GM21360 (cell line): ENCODE data around the gene PRKCA.

Experiments used
- ATAC-seq: cut with Tn5 transposase; IDR thresholded peaks from one replicate; pipeline ENCODE4 v1.9.1; 2021; ENCODE audit warnings: mild to moderate bottlenecking, moderate library complexity; ENCODE audit not compliant: unreplicated experiment

PRKCA gene

DNA sequence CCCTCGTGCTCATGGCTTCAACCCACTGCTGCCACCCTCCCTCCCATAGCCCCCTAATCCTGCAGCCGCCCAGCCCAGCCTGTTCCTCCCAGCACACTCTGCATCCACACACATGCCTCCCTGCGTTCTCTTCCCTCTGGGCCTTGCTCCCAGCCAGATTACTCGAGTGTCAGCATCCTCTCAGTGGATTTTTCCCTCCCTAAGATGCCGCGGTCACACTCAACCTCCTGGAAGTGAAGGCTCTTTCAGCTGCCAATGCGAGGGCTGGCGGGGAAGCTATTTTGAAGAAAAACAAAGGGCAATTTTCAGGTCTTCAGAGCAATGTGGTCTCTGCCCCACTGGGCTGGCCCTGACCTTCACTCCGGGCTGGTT lies 509.3 kb downstream of the PRKCA start:
- ATAC-seq = no peak

DNA sequence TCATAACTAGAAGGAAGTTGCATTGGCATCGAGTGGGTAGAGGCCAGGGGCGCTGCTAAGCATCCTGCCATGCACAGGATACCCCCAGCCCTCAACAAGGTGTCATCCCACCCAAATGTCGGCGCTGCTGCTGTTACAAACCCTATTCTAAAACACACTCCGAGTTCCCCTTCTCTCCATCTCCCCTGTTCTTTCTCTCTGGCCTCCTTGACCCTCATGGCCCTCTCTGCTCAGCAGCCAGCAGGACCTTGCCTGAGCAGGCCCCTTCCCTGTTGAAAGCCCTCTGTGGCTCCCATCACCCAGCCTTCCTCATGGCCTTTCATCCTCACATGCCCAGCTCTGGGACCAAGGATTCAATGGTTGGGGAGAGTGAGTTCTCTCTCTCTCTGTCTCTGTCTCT lies 510.2 kb downstream of the PRKCA start:
- no peak for ATAC-seq

DNA sequence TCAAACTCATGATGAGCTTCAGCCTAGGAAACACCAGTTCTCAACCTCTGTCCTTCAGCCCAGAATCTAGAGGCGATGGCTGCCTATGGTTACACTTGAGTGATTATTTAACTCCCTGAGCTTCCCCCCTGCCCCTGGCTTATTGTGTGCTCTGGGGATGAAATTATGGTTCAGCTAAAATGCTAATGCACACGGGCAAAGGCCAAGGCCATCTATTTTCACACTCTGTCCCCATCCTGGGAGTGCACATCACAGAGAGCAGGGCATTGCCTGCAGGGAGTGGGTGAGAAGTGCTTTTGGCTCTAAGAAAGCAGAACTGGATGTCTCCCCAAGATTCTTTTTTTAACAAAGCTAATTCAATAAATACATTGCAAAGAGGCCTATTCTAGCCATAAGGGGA lies 510.9 kb downstream of the PRKCA start:
- no peak for ATAC-seq

DNA sequence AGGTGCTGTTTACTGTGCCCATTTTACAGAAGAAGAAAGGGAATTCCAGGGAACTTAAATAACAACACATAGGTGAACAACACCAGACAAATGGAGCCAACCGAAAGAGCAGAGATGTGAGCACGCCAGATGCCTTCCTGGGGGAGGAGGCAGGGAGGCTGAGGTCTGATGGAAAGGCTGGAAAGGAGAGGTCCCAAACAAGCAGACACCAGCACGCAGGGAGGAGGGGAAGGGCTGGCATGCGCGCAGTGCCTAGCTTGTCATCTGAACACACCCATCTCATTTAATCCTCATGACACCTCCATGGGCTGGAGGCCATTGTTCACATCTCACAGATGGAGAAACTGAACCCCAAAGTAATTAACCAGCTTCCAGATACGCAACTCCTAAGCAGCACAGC lies 511.6 kb downstream of the PRKCA start:
- ATAC-seq = no peak

DNA sequence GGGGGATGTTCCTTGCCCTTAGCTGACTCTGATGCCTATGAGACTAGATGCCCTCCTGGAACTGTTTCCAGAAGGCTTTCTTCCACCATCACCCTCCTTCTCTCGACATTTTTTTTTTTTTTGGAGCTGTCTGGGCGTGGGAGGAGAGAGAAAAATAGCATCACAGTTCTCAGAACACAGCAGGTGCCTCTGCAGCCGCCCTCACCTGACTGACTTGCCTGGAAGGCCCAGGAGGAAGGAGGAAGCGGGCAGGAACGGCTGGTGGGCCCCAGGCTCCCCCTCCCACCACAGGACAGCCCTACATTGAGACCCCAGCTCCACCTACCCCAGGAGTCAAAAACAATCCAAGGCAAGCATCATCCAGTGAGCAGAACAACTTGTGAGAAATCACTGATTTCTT lies 512.2 kb downstream of the PRKCA start:
- ATAC-seq = no peak

DNA sequence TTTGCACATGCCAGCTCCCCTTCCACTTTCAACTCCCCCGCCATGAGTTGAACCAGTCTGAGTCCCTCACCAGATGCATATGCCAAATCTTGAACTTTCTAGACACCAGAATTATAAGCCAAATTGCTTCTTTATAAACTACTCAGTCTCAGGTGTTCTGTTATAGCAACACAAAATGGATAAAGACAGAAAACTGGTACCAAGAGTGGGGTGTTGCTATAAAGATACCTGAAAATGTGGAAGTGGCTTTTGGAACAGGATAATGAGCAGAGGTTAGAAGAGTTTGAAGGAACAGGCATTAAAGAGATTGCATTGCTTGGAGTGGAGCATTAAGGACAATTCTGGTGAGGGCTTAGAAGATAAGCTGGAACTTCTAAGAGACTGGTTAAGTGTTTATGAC lies 515.3 kb downstream of the PRKCA start:
- no peak for ATAC-seq

DNA sequence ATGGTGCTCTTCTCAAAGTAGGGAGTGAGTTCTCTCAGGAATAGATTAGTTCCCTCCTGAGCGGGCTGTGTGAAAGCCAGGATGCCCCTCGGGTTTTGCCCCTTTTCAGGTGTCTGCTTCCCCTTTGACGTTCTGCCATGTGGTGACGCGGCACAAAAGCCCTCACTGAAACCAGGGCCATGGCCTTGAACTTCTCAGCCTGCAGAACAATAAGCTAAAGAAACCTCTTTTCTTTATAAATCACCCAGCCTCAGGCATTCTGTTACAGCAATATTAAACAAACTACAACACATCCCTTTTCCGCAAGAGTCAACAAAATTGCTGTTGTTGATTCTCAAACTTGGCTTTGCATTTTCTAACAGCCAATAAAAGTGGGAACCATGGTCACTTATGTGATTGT lies 517.1 kb downstream of the PRKCA start:
- ATAC-seq = no peak

DNA sequence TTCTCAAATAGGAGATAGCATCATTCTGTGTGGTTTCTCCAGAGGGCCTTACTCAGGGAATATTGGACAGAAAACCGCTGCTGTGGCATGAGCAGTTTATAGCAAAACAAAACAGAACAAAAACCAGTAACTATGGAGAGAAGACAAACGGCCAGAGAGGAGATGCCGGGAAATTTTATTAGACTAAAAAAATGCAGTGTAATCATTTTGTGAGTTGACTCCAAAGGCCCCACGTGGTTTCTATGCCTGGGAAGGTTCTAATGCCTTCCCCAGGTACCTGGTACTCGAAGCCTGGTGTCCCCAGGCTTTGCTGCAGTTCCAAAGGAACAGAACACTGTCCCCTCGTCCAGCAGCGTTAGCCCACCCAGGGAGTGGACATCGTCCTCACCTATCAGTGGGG lies 519.6 kb downstream of the PRKCA start:
- no peak for ATAC-seq

DNA sequence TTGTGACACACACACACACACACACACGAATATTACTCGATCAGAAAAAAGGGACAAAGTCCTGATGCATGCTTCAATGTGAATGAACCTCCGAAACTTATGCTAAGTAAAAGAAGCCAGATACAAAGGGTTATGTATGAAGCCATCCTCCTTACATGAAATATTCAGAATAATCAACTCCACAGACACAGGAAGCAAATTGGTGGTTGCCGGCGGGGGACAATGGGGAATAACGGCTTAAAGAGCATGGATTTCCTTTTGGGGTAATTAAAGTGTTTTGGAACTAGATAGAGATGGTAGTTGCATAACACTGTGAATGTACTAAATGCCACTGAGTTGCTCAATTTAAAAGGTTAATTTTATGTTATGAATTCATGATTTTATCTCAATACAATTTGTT lies 524.4 kb downstream of the PRKCA start:
- no peak for ATAC-seq

DNA sequence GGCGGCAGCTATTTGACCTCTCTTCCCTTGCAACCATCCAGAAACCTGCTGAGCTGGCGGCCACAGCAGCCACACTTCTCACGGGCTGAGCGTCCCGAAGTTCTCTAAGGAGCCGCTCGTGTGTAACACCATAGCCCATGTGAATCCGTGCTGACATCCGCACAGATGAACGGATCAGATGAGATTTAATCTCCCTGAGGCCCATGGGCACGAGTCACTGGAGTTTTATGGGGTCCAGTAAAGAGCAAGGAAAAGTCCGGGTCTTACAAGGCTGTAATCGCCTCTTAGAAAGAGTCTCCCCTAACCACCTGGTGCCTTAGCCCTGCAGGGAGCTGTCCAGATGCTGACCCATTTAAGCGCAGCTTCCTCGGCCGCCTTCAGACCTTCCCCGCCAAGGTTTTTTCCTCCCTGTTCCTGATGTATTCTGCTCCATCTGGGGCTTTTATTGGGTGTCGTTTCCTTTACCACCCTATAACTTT lies 527.0 kb downstream of the PRKCA start:
- no peak for ATAC-seq

DNA sequence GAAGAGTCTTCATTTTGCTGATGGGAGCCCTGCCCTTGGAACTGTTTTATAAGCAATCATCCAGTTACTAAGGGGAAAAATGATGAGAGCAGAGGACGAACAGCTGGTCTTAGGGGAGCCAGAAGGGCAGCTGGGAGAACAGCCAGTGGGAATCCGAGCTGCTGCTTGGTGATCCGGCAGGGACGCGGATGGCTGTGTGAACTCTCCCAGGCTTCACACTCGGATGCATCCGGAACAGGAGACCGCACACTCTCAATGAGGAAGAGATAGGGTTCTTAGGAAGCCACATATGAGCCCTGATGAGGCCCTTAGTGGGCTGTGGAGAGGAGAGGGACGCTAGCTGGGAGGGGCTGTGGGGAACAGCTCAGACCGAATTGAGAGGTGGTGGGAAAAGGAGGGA lies 527.5 kb downstream of the PRKCA start:
- ATAC-seq = no peak

DNA sequence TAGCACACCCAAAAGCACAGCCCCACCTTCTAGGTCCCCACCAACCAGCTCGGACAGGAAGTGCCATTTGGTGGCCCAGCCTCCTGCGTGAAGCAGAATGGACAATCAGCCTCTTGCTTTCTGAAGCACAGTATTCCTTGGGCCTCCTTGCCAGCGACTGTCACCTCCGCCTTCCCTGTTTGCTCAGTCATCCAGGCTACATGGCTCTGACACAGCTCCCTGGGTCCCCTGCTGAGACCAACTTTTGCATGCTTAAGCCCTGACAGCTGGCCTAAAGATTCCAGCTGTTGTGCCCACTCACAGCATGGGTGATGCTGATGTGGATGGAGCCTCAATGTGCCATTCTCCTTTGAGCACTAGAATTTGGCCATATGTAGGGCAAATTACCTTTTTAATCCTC lies 528.0 kb downstream of the PRKCA start:
- ATAC-seq = no peak

DNA sequence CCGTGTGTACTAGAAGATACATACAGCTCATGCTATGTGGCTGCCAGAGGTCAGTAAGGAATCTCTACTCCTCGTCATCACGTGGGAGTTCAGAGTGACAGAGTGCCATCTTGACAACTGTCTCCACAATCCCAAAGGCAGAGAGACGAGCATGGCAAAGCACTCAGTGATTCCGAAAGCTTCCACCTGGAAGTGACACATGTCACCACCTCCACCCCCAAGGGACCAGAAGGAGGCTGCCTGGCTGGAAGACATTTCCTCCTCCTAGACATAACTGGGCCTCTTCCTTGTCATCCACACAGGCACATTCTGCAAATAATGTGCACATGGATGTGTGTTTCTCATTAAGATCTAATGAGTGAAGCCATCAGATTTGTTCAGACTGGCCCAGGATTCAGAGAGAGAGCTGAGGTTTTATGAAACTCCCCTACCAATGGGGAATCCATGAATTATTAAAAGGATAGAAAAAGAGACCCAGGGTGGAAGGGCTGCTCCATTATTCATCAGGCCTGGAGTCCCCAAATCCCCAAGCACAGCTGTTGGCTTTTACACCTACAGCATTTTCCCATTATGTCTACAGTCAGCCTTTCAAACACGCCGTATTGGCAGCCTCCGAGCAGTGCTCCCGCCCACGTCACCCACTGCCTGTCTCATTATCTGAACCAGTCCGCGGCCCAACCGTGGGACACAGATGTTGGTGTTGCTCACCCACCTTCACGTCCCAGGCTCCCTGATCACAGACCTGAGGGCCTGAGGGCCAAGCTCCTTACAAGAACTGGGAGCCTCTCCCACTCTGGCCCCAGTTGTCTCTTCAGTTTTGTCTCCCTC lies 529.2 kb downstream of the PRKCA start:
- ATAC-seq = no peak

DNA sequence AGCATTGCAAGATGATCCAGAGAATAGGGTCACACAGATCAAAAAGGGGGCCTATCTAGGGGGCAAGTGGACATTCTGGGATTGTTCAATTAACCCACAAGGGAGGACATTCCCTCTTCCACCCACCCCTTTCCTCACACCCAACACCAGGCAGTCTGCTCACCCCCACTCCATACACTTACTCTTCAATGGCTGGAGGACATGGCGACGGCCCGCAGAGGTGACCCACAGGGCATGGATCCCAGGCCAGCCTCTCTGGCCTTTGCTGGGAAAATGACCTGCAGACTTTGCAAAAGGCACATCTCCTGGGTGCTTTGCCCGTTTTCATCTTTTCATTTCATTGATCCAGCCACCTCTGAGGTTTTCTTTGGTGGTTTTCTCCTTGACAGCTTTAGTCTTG lies 530.8 kb downstream of the PRKCA start:
- no peak for ATAC-seq

DNA sequence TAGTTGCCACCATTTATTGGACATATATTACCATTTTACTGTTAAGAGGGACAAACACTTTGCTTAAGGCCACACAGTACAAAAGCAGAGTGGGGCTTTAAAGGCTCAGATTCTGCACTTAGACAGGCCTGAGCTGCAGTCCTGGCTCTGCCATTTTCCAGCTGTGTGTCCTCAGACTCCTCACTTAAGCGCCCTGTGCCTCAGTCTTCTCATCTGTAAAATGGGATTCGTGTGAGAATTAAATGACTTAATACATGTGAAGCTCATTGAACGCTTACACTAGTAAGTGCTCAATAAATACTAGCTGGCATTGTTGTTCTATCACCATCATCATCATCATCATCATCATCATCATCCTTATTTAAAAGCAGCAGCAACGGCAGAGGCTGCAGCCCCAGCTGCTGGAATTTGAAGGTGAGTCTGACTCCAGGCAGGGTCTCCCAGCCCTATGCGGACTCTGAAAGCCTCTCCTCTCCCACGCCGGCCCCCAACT lies 532.1 kb downstream of the PRKCA start:
- ATAC-seq = no peak

DNA sequence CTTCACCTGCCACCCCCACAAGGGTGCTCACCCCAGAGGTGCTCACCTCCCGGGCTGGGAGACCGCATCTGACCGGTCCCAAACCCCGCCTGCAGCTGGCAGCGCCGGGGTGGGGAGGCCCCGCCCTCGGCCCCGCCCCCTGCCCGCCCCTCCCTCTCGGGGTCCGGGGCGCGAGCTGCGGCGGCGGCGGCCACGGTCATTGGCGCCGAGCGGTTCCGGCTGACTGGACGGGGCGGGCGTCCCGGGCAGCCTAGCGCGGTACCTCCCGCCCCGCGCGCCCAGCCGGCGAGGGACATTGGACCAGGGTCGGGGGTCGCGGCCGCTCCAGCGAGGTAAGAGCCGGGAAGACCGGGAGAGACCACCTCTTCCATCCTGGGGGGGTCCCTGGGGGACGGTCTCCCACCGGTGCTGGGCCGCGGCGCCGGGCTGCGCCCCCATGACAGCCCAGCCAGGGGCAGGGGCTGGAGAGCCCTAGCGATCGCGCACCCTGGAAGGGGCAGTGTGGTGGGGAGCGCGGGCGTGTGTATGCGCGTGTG lies 532.6 kb downstream of the PRKCA start, which contains the start of gene CACNG5:
CACNG5 (plus strand) TSS at position 199 of the 536 bp plus-strand sequence. CDS start 42,216 bp downstream, outside the sequence.
- no peak for ATAC-seq

DNA sequence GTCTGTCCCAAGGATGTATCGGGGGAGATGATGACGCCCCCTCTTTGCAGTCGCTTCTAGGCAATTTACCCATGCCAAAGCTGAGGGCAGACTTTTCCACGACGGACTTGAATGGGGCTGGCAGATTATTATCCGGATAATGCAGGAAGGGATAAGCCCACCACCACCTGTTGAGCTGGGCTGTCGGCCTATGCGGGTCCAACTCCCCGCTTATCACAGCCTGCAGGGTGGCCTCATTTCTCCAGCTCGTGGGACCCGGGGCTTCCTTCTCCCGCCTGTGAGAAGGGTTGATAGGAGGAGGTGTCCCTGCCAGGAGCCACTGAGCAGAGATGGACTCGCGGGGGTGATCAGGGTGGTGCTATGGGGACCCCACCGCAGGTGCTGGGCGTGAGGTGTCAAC lies 533.1 kb downstream of the PRKCA start:
- ATAC-seq = no peak

DNA sequence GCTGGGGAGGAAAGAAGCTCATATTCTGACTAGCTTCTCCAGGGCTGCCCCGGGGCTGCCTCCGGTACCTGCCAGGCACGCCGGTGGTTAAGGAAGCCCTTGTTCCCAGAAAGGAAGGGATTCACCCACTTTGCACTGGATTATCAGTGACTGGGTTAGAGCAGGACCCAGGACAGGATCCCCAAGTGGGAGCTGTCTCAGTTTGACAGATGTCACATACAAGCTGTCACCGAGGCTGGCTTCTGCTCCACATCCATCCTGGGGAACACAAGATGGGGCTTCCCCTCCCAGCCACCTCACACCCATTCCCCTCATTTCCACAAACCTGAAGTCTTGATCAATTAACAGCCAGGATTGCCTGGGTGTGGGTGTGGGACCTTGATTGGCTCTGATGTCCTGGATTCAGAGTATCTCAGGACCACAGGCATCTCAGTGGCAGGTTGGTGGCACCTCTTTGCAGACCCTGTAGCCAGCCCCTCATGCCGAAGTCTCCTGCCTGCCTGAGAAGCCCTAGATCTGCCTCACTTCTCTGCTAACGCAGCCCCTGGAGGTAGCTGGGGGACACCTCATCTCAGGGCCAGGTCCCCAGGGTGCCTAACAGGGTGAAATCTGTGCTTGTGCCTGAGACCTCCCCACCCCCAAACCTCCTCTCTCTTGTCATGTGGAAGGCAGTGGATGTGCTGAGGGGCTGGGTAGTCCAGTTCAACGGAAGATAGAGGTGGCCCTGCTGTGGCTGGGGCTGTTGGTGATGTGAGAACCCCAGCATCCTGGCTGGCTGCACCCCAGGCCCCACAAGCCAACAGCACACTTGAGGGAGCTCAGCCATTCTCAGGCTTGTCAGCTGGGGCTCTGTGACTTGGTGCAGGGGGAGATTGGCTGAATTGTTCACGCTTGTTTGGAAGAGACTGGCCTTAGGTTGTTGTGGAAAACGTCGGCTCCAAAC lies 533.9 kb downstream of the PRKCA start:
- no peak for ATAC-seq

DNA sequence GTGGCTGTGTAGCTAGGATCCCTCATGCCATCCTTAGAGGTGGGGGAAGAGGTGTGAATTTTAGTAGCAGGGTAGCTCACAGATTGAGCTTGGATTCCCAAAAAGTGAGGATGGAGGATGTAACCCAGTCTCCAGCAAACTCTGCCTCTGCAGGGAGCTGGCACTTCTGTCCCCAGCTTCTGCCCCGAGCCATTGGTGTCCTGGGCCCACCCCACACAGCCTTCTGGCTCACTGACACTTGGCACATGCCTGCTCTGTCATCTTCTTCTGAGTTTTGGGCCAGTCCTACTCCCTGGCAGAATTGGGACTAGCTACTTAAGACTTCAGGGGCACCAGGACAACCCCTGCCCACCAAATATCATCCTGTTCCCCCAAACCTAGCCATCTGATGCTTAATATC lies 534.8 kb downstream of the PRKCA start:
- ATAC-seq = no peak

DNA sequence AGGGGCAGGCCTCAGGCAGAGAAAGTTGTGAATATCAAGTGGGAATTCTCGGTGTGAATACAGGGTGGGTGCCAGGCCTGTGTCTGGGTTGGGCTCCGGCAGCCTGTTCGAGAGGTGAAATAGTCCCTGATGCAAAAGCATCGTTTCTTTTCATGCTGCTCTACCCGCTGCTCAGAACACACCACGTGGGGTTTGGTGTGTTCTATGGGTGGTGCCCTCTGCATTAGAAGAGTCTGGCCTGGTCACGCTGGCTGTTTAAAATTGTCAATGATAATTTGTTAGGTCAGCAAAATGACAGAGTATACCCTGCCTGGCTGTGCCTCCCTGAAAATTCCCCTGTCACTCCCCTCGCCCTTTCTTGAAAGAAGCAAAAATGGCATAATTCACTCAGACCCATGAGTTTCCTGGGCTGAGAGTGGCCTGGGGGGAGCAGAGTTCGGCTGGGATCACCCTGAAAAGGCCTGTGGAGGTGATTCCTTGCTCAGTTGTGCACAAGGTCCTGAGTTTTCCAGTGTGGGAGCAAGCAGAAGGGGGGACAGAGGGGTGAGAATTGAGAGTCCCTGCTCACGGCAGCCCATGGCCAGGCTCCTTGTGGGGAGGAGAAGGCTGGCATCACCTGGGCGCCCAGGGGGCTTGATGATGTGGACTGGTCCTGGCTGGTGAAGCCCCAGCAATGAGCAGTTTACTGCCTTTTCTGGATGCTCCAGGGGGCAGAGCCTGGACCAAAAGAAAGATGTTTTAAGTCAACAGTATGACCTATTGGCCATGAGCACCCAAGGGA lies 535.7 kb downstream of the PRKCA start:
- no peak for ATAC-seq

DNA sequence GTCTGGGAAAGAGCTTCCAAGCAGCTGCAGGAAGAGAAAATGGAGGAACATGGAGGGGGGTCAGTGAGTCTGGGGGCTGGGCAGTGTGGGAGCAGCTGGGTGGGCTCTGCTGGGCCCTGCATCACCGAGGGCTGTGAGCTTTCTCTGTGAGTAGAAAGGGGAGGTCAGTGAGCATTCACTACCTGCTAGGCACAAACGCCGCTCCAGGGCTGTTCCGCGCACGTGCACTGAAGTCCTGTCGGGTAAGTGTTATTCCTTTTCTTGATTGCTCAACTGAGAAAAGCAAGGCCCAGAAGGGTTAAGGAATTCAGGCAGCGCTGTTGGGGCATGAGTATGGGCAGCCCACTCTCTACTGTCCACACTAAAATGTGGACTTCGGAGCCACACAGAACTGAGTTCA lies 537.2 kb downstream of the PRKCA start:
- no peak for ATAC-seq
